NCI-H2227 (cell line): ENCODE measurements around the gene PHAF1.

Source experiments
- DNase-seq: peaks from one replicate; lab custom pipeline; 2025; ENCODE audit not compliant: unreplicated experiment; lab: John Stamatoyannopoulos, UW

The PHAF1 gene

DNA sequence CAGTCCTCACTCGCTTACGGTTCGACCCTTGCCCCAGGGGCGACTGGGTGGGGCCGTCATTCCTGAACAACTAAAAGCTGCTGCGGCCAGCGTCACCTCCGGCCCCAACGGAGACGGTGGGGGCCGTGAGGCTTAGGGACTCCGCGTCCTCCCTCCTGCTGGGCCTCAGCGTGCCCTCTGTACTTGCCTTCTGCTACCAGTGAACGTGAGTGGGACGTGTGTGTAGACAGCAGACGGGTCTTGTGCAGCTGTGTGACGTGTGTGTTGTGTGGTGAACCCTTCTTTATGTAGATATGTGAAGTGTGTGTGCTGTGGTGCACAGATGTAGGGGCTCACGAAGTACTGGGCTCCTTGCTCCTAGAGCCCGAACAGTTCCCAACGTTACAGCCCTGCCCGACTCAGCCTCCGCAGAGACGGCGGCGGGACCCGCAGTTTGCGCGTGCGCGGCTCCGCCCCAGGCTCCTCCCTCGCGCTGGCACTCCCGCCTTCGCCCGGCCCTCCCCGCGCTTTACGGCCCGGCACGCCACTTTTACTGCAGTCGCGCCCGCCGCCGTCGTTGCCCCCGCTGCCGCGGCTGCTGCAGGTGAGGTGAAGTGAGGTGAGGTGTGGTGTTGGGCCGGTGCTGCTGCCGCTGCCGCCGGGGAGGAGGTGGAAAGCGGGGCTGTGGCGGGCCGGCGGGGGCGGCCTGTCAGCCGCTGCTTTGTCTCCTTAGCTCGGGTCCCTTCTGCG, at the start of gene PHAF1:
PHAF1 (plus strand) TSS at position 535 of the 729 bp plus-strand sequence. CDS start 235 bp downstream, outside the sequence.
- DNase-seq, result peak; percentile 92

DNA sequence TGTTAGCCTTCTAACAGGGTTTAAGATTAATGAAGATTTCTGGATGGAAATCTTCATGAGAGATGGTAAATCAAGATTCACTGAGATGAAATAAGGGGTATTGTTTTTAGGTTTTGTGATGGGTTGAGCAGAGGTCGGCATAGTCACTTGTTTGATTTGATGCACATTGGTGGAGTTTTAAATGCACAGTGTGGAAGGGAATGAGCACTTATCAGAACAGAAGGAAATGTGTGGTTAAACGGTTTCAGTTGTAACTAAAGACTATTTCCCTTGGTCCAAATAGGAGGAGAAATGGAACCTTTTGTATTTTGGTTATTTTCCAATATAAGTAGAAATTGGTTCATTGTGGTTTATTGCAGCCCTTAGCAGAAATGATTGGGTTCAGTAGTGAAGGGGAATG, 46.7 kb upstream of the PHAF1 start:
- DNase-seq, result no peak

DNA sequence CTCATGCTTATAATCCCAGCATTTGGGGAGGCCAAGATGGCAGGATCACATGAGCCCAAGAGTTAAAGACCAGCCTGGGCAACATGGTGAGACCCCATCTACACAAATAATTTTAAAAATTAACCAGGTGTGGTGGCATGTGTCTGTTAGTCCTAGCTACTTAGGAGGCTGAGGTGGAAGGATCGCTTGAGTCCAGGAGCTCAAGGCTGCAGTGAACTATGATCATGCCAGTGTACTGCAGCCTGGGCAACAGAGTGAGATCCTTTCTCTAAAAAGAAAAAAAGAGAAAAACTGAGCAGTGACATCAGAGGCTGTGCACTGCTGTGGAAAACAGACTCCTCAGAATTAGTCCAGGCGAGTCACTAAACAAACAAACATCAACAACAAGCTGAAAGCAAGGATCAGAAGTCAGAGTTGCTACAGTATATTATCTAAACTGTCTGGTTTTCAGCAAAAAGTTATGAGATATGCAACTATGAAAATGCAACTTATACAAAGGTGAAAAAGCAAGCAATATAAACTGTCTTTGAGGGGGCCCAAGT, 41.5 kb upstream of the PHAF1 start:
- DNase-seq, result no peak

DNA sequence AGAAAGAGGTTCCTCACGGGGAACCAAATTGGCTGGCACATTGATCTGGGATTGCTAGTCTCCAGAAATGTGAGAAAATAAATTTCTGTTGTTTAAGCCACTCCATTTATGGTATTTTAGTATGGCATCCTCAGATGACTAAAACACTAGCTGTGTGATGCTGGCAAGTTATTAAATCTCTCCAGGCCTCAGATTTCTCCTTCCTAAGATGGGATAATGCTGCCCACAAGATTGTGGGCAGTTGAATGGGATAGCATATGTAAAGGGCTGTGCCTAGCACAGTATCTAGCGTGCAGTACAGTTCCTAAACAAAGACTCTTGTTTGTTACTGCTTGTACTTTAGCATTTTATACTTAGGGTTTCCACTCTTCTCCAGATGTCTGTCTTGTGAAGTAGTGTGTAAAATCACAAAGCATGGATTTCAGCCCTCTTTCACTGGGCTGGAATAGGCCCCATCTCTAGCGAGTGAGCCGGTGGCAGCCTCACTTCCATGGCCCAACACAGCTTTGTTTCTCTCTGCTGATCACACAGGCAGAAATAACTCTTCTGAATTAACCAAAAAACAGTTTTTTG, 38.2 kb upstream of the PHAF1 start:
- no peak for DNase-seq

DNA sequence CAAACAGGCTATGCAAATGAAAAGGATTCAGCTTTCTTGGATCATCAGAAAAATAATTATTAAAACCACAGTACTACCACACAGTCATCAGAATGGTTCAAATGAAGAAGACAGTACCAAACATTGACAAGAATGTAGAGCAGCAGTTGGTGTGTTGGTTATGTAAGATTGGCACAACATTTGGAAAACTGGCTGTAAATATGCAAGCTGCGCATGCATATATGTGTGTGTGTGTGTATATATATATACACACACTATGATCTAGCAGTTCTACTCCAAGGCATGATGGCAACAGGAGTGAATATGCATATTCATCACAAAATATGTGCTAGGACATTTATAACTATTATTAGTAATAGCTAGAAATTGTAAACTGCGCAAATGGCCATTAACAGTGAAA, 34.4 kb upstream of the PHAF1 start:
- DNase-seq, result no peak

DNA sequence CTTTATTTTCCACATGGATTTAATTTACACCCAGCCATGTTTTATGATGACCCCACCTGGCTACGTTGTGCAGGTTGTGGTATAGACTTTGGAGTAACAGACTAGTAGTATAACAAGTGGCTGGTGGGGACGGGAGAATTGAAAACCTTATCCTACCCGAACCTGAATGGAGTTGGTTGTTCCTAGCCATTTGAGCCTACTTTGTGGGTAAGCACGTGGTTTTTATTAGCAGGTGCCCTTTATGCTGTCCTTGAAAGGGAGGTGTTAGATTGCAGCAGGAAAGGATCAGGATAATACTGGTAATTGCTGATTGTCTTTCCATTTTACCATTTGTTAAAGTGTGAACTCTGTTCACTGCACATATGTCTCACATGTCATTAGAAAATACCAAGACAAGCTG, 31.9 kb upstream of the PHAF1 start:
- DNase-seq, result no peak

DNA sequence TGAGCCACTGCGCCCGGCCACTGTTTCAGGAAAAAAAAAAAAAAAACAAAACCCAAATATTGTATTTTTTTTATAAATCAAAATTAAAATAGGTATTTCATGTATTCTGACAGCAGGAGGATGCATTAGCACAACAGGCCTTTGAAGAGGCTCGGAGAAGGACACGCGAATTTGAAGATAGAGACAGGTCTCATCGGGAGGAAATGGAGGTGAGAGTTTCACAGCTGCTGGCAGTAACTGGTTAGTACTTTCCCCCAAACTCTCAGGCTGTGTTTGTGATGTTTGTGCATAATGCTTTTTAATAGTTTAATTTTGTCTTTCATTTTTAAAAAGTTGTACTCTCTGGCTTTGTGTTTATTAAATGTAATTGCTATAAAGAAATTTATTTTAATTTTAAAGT, 27.6 kb upstream of the PHAF1 start:
- DNase-seq, result no peak

DNA sequence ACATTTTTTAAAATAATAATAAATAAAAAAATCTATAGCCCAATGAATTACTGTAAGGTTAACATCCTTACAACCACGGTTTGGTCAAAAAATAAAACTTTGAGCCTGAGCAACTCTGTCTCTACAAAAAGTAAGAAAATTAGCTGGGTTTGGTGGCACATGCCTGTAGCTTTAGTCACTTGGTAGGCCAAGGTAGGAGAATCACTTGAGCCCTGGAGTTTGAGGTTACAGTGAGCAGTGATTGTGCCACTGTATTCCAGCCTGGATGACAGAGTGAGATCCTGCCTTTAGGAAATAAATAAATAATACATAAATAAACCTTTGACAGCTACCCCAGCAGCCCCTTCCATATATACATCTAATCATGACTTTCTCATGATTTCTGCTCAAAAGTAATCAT, 26.9 kb upstream of the PHAF1 start:
- no peak for DNase-seq

DNA sequence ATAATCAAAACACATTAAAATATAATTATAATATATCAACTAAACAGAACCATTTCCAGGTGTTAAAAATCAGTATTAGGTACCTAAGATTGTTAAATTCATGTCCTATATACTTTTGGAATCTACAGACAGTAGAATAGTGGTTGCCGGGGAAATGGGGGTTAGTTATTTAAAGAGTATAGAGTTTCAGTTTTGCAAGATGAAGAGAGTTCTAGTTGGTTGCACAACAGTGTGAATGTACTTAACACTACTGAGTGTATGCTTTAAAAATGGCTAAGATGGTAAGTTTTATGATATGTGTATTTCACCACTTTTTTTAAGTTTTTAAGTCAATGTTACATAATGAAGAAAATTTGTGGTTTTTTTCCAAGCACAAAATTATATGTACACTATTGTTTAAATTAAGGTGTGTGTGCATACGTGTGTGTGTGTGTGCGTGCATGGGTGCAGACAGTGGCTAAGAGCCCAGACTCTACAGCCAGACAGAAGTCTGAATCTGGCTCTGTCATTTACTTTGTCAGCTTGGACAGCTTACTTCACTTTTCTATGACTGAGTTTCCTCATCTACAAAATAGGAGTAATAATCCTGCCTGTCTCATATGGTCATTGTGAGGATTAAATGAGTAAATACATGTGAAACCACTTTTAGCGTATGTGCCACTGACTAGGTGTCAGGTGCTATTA, 25.3 kb upstream of the PHAF1 start:
- DNase-seq, result no peak

DNA sequence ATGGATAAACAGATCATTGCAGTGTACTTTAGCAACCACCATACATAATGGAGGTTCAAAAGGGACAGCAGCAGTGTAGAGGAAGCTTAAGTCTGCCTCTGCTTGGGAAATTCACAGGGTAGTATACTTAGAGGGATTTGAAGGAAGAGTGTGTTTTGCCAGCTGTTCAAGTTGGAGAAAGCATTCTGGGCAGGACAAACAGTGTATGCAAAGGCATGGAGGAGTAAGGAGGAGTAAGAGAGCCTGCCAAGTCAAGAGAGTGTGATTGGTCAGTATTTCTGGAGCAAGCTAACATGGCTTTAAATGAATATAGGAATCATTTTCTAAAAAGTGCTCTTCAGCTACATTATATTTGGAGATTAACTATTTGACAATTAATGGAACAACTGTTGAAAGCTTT, 22.9 kb upstream of the PHAF1 start:
- DNase-seq, result no peak

DNA sequence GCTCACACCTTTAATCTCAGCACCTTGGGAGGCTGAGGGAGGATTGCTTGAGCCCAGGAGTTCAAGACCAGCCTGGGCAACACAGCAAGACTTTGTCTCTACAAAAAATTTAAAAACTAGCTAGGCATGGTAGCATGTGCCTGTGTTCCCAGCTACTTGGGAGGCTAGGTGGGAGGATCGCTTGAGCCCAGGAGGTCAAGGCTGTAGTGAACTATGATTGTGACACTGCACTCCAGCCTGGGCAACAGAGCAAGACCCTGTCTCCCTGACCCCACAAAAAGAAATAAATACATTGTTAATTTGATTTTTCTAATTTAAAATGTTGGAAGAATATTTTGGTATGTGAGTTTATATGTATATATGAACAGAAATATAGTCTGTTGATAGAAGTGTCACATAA, 22.4 kb upstream of the PHAF1 start:
- DNase-seq, result no peak

DNA sequence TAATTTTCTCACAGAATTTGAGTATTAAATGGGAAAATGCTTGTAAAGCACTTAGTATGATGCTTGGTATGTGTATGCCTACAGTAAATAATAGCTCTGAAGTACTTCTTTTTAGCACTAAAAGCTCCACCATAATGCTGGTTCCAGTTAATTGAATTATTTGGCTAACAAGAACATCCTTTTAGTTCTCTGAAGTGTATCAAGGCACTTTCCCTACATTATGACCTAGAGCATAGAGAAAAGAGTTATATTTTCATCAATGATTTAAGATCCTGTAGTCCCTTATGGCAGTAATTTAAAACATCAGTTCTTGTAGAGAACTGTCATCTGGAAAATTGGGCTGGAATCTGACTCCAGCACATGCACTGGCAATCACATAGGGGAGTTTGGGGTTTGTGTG, 21.9 kb upstream of the PHAF1 start:
- peak; percentile 35 for DNase-seq

DNA sequence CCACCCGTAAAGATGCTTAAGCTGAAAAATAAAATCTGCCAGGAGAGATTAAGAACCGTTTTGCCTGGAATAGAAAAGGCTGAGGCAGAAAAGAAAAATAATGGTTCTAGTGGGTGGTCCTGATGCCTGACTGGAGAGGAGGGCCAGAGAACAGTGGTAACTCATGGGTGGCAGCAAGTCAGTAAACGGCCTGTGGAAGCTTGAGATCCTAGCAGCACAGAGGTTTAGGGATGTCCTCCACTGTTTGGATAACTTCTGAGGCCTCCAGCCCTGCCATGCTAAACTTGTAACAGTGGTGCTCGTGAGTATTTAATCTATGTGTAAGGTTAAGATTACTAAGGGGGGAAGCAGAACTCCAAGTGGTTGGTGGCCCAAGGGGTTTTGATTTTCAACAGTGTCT, 21.2 kb upstream of the PHAF1 start:
- no peak for DNase-seq

DNA sequence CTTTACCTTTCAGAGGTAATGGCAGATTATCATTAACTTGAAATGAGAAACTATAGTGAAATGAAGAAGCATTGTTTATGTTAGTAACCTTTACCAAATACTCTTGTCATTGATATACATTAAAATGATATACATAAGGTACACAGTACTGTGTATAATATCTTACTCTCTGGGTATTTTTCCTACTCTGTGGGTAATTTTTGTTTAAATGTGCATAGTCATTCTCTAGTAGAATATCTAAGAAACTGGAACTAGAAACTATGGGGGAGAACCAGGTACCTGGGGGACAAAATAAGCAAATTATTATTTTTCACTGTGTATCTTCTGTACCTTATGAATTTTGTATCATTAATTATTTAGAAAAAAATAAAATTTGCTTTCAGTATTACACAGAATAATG, 20.6 kb upstream of the PHAF1 start:
- DNase-seq, result no peak

DNA sequence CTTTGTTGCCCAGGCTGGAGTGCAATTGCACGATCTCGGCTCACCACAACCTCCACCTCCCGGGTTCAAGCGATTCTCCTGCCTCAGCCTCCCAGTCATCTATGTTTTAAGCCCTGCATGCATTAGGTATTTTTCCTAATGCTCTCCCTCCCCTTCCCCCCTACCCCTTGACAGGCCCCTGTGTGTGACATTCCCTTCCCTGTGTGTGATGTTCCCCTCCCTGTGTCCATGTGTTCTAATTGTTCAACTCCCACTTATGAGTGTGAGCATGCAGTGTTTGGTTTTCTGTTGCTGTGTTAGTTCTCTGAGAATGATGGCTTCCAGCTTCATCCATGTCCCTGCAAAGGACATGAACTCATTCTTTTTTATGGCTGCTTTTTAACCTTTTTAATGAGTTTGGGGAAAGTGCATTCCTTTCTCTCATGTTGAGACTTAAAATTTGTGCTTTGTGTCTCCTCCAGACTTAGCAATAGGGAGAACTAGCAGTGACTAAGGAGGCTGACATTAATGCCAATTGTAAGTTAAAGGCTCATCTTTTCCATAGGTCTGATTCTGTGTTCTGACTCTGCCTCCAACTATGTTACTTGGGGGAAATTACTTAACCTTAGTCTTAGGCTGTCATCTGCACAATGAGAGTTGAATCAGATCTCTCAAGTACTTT, 17.7 kb upstream of the PHAF1 start:
- no peak for DNase-seq

DNA sequence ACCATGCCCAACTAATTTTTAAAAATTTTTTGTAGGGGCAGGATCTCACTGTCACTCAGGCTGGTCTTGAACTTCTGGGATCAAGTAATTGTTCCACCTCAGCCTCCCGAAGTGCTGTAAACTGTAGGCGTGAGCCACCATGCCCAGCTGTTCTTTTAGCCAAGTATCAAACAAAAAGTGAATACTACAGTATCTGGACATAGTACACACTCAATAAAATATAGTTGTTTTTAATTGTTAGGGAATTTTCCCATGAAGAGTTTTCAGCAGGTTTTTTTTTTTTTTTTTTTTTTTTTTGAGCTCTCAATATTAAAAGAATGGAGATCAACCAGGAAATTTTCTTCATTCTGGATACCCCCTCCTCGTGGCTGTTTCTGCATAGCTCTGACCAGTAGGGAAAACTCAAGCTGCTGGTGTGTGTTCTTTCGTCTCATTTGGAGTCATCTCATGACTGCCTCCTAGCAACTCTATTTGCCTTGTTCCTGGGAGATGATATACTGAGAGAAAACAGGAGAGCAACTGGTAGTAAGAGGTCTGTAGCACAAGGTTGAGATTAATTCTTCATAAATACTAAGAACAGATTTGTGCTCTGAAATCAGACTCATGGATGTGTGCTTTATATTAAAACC, 16.5 kb upstream of the PHAF1 start:
- DNase-seq, result no peak

DNA sequence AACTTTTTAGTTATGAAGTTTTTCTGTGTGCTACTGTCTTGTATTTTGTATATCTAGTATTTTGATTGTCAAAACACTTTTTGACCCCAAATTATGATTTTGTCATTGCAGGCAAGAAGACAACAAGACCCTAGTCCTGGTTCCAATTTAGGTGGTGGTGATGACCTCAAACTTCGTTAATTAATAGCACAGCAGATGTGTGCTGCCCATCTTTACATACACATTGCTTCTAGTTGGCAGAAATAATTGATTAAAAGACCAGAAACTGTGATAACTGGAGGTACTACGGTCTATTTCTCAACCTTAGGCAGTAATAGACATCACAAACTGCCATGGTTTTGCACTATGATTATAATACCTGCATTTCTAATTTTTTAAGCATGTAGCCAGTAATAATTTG, 11.1 kb upstream of the PHAF1 start:
- no peak for DNase-seq

DNA sequence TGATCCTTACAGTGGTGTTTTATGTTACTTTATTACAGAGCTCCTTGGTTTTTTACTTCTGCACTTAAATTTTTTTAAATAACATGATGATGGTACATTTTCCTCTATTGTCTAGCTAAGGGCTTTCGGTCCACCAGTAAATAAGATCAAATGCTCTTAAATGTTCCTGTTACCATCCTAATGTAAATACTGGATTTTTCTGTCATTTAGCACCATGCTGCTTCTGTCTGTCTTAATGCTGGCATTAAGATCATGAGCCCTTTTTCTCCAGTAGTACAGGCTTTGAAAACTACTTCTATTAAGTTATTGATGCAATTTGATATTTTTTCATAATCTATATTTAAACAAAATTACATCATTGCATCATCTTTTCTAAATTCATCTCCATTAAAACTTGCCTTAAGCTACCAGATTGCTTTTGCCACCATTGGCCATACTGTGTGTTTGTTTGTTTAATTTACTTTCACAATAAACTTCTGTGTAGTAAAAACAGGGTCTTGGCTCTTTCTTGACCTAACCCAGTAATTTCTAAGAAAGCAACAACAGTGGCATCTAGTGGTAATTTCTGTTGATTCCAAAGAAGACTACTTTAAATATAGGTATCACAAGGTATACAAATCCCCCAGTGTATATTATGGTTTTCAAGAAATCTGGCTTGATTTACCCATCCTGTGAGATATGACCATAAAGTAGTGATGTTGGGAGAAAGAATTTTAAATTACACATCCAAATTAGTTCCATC, 9.0 kb upstream of the PHAF1 start:
- peak; percentile 24 for DNase-seq

DNA sequence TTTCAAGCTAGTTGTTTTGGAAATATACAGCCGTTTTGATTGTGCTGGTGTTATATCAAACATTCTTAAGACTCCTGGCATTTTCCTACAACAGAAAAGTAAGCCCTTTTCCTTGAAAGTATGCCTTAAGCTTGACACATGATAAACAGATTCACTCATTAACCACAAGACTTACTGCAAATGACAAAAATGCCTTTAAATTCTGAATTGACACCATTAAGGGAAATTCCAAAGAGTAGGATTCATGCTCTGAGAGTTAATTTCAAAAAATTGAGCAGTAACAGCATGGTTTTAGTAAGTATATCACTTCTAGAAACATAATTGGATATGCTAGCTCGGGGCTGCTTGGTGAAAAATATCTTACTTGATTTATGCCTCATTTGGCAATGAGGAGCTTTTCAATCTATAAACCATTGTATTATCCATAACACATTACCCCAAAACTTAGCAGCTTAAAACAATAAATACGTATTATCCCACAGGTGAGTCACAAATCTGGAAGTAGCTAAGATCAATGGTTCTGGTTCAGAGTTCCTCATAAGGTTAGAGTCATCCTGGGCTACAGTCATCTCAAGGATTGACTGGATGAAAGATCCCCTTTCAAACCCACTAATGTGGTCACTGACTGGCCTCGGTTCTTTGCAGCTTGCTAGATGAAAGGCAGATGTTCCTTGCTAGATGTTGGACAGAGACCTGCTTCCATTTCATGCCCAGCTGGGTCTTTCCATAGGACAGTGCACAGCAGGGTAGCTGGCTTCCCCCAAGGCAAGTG, 8.2 kb upstream of the PHAF1 start:
- DNase-seq, result no peak

DNA sequence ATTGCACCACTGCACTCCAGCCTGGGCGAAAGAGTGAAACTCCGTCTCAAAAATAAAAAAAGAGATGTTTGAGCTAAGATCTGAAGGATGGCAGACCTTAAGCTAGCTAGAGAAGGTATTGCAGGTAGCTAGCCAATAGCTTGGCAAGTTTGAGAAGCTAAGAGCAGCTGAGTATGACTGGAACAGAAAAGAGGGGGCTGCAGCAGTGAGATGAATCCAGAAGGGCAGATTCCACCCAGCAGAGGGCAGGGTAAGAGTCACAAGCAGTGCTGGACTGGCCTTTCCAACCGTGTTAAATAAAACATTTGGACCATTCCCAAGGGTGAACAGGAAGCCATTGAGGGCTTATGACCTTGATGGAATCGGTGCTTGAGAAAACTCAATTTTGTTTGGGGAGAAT, 5.7 kb upstream of the PHAF1 start:
- DNase-seq, result peak; percentile 5
